ENCODE data around the gene DUSP22. TPM values are rescaled to one million over a fixed set of nuclear protein-coding genes. Genes with fewer than 3 reads are reported as not detected.

The DUSP22 gene
- polyA plus RNA-seq, 1 of the 3 experiments (the other 2 are of a cell fraction) = 6.8 TPM

DNA sequence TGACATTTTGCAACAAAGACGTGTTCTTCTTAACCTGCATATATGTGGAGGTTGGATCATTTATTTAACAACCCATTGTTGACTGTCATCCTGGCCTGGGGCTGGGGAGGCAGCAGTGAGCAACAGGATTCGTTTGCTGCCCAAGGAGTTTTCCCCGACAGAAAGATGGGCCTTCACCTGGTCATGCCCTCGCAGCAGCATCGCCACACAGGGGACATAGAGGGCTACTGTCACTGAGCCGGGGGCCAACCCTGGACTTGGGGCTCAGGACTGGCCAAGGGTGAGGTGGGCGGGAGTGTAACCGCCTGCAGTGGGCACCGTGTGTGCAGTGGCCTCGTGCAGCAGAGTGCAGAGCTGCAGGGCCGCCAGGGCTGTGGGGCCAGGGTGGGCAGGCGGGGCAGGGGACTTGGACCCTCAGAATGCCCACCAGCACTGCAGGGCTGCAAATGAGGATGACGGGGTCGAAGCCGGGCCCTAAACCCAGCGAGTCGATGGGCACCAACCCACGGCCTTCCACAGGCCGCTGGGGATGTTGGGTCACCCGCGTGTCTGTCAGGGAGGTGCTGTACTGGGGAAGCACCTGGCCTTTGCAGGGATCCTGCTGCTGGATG lies 11.8 kb downstream of the DUSP22 start:
- Histone ChIP-seq H3K4me1 (ENCODE audit: control insufficient read depth in 1 of 2, insufficient read depth in 2 of 2, low read depth in 1 of 2, low read length in 1 of 2) (no peaks in the 10 kb centered on the region), H4K20me1 (ENCODE audit: insufficient read depth) (no peaks in the 10 kb centered on the region), H2AFZ (ENCODE audit: low read depth) (no peak overlapping the region), H3K9me3 (no peaks in the 10 kb centered on the region), H3F3A (replicated peaks; ENCODE audit: insufficient read depth) (no peaks in the 10 kb centered on the region), H3K79me2 (ENCODE audit: insufficient read depth) (no peaks in the 10 kb centered on the region), H3K4me2 (no peak overlapping the region), H3K27me3 (ENCODE audit: insufficient read depth) (peaks cover 48% of the 10 kb centered on the region), H3K9ac (no peak overlapping the region), H3K9me2 (no peaks in the 10 kb centered on the region), H3K36me3 (replicated peaks in 1 of 2; ENCODE audit: control insufficient read depth in 1 of 2, insufficient read depth in 2 of 2, low read length in 1 of 2) (no peaks in the 10 kb centered on the region), H3K4me3 (ENCODE audit: low read depth in 2 of 2, low read length in 1 of 2) (no peak overlapping the region), H3K27ac (ENCODE audit: low read depth in 2 of 2, low read length in 1 of 2) (no peak overlapping the region)
- POLR2A ChIA-PET = no interaction called here
- TF ChIP-seq TCF12 (IDR thresholded peaks at IDR 0.05) = no peak
- TF ChIP-seq, protein P1, sequence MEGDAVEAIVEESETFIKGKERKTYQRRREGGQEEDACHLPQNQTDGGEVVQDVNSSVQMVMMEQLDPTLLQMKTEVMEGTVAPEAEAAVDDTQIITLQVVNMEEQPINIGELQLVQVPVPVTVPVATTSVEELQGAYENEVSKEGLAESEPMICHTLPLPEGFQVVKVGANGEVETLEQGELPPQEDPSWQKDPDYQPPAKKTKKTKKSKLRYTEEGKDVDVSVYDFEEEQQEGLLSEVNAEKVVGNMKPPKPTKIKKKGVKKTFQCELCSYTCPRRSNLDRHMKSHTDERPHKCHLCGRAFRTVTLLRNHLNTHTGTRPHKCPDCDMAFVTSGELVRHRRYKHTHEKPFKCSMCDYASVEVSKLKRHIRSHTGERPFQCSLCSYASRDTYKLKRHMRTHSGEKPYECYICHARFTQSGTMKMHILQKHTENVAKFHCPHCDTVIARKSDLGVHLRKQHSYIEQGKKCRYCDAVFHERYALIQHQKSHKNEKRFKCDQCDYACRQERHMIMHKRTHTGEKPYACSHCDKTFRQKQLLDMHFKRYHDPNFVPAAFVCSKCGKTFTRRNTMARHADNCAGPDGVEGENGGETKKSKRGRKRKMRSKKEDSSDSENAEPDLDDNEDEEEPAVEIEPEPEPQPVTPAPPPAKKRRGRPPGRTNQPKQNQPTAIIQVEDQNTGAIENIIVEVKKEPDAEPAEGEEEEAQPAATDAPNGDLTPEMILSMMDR (IDR thresholded peaks at IDR 0.05) = peak; percentile 44; the same call in 1 of the 2 replicates
- WGBS (ENCODE audit: low lambda C conversion rate) = 68% methylated on average over 7 of the region's 21 CpGs
- no peak for DNase-seq
- CTCF ChIA-PET = no interaction called here

DNA sequence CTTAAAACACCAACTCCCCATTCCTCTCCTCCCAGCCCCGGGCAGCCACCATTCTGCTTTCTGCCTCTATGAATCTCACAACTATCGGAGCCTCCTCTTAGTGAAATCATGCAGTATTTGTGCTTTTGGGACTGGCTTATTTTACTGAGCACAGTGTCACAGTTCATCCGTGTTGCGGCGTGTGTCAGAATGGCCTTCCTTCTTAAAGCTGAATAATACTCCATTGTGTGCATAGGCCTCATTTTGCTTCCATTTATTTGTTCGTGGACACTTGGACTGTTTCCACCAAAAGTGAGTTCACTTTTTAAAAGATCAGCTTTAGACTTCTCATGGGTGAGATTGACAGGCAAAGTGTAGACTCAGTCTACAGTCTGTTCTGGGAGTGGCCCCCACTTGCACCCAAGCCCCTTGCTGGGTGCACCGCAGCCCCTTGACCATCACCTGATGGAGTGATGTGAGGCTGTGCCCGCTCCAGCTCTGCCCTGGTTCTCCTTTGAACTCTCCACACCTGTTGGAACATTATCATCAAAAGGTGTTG lies 12.6 kb downstream of the DUSP22 start:
- H3K27me3 ChIP-seq (ENCODE audit: insufficient read depth) = peaks cover 49% of the 10 kb centered on the region
- no peak for TF ChIP-seq RFX5 (IDR thresholded peaks at IDR 0.05; ENCODE audit: low read length)
- TF ChIP-seq POLR2AphosphoS5 (IDR thresholded peaks at IDR 0.05; ENCODE audit: low read depth, low read length) = no peak
- no peak for TF ChIP-seq GABPA (IDR thresholded peaks at IDR 0.05; ENCODE audit: low read depth)
- no peak for DNase-seq
- no peaks in the 10 kb centered on the region for H3K9me2 ChIP-seq
- H3K4me3 ChIP-seq (ENCODE audit: low read depth in 2 of 2, low read length in 1 of 2) = no peak overlapping the region
- CTCF ChIA-PET = no interaction called here
- no peaks in the 10 kb centered on the region for H3K9me3 ChIP-seq
- no peaks in the 10 kb centered on the region for H3K4me1 ChIP-seq (ENCODE audit: control insufficient read depth in 1 of 2, insufficient read depth in 2 of 2, low read depth in 1 of 2, low read length in 1 of 2)
- H3K79me2 ChIP-seq (ENCODE audit: insufficient read depth) = no peaks in the 10 kb centered on the region
- no peak overlapping the region for H3K9ac ChIP-seq
- H4K20me1 ChIP-seq (ENCODE audit: insufficient read depth) = no peaks in the 10 kb centered on the region
- no peak overlapping the region for H3K4me2 ChIP-seq
- H3K36me3 ChIP-seq (replicated peaks in 1 of 2; ENCODE audit: control insufficient read depth in 1 of 2, insufficient read depth in 2 of 2, low read length in 1 of 2) = no peaks in the 10 kb centered on the region
- H2AFZ ChIP-seq (ENCODE audit: low read depth) = no peak overlapping the region
- no peak overlapping the region for H3K27ac ChIP-seq (ENCODE audit: low read depth in 2 of 2, low read length in 1 of 2)
- POLR2A ChIA-PET = no interaction called here
- 79% methylated on average over 8 of the region's 8 CpGs for WGBS (ENCODE audit: low lambda C conversion rate)
- H3F3A ChIP-seq (replicated peaks; ENCODE audit: insufficient read depth) = no peaks in the 10 kb centered on the region

DNA sequence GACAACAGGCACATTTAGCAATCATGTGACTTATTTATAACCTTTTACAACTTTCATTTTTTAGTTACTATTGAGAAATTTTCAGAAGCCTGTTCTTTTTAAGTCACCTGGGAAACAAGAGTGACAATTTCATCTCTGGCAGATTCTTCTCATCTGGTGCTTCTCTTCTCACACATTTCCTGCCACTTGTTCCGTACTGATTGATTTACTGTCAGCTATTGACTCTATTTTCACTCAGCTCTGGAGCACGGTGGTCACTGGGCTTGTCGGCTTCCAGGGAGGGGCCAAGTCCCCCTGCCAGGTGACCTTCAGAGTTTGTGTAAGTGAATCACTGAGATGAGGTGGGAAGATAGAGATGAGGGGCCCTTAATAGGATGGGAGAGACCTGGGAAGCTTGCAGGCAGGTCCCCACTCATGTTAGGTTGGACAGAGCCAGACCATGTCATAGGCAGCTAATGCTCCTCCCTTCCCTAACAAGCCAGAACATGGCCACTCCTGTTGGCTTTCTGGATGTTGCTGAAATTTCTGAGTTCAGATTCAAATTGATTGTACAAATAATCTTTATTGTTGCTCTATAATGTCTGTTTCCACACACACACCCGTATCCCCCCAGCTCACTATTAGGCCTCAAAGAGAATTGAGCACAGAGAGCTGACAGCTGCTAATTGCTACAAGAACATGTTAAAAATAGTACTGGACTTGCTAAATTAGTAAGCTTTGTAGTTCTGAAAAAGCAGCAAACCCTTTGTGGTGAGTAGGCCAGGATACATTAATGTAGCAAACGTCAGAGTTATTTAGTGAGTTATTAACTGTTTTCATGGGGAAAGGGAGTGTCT lies 13.3 kb downstream of the DUSP22 start:
- Histone ChIP-seq H3K36me3 (replicated peaks in 1 of 2; ENCODE audit: control insufficient read depth in 1 of 2, insufficient read depth in 2 of 2, low read length in 1 of 2) (no peaks in the 10 kb centered on the region), H3F3A (replicated peaks; ENCODE audit: insufficient read depth) (no peaks in the 10 kb centered on the region), H3K79me2 (ENCODE audit: insufficient read depth) (no peaks in the 10 kb centered on the region), H3K27ac (ENCODE audit: low read depth in 2 of 2, low read length in 1 of 2) (no peak overlapping the region), H3K4me1 (ENCODE audit: control insufficient read depth in 1 of 2, insufficient read depth in 2 of 2, low read depth in 1 of 2, low read length in 1 of 2) (no peaks in the 10 kb centered on the region), H3K9me2 (no peaks in the 10 kb centered on the region), H2AFZ (ENCODE audit: low read depth) (no peak overlapping the region), H3K4me3 (ENCODE audit: low read depth in 2 of 2, low read length in 1 of 2) (no peak overlapping the region), H3K27me3 (ENCODE audit: insufficient read depth) (peaks cover 45% of the 10 kb centered on the region), H3K9ac (no peak overlapping the region), H3K9me3 (no peaks in the 10 kb centered on the region), H3K4me2 (no peak overlapping the region), H4K20me1 (ENCODE audit: insufficient read depth) (no peaks in the 10 kb centered on the region)
- ChIA-PET POLR2A (no interaction called here), CTCF (interaction anchor here (1.3 kb wide), 1 partner anchor 10 kb away, joined by 4 read pairs; no protein-coding TSS in a partner anchor)
- 55% methylated on average over 5 of the region's 5 CpGs for WGBS (ENCODE audit: low lambda C conversion rate)
- DNase-seq = no peak
- TF ChIP-seq, protein P2, sequence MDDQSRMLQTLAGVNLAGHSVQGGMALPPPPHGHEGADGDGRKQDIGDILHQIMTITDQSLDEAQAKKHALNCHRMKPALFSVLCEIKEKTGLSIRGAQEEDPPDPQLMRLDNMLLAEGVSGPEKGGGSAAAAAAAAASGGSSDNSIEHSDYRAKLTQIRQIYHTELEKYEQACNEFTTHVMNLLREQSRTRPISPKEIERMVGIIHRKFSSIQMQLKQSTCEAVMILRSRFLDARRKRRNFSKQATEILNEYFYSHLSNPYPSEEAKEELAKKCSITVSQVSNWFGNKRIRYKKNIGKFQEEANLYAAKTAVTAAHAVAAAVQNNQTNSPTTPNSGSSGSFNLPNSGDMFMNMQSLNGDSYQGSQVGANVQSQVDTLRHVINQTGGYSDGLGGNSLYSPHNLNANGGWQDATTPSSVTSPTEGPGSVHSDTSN (IDR thresholded peaks at IDR 0.05) = no peak
- TF ChIP-seq TCF12 (IDR thresholded peaks at IDR 0.05) = no peak
- TF ChIP-seq, protein P3, sequence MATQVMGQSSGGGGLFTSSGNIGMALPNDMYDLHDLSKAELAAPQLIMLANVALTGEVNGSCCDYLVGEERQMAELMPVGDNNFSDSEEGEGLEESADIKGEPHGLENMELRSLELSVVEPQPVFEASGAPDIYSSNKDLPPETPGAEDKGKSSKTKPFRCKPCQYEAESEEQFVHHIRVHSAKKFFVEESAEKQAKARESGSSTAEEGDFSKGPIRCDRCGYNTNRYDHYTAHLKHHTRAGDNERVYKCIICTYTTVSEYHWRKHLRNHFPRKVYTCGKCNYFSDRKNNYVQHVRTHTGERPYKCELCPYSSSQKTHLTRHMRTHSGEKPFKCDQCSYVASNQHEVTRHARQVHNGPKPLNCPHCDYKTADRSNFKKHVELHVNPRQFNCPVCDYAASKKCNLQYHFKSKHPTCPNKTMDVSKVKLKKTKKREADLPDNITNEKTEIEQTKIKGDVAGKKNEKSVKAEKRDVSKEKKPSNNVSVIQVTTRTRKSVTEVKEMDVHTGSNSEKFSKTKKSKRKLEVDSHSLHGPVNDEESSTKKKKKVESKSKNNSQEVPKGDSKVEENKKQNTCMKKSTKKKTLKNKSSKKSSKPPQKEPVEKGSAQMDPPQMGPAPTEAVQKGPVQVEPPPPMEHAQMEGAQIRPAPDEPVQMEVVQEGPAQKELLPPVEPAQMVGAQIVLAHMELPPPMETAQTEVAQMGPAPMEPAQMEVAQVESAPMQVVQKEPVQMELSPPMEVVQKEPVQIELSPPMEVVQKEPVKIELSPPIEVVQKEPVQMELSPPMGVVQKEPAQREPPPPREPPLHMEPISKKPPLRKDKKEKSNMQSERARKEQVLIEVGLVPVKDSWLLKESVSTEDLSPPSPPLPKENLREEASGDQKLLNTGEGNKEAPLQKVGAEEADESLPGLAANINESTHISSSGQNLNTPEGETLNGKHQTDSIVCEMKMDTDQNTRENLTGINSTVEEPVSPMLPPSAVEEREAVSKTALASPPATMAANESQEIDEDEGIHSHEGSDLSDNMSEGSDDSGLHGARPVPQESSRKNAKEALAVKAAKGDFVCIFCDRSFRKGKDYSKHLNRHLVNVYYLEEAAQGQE (IDR thresholded peaks at IDR 0.05; ENCODE audit: low read depth, low read length) = no peak
- TF ChIP-seq FOSL2 (IDR thresholded peaks at IDR 0.05; ENCODE audit: borderline replicate concordance, low read depth) = no peak
- TF ChIP-seq NRF1 (IDR thresholded peaks at IDR 0.05; ENCODE audit: low read depth, low read length) = no peak
- no peak for TF ChIP-seq ELF1 (IDR thresholded peaks at IDR 0.05)
- TF ChIP-seq EZH2phosphoT487 (IDR thresholded peaks at IDR 0.05; ENCODE audit: borderline replicate concordance, low read depth) = no peak
- TF ChIP-seq RAD21 (IDR thresholded peaks at IDR 0.05; ENCODE audit: low read length) = no peak
- no peak for TF ChIP-seq JUND (IDR thresholded peaks at IDR 0.05)
- no peak for TF ChIP-seq YY1 (IDR thresholded peaks at IDR 0.05; ENCODE audit: low read depth)
